Activated naive CD4-positive, alpha-beta T cell treated with anti-CD3 and anti-CD28 coated beads, Interleukin-2, amount 50 U/mL, for 16 hours (primary cell): ENCODE measurements around the gene ZFYVE28.
"Not testable (repeated sequence)": the region's sequence is repeated elsewhere in the genome, so short reads cannot be mapped to it uniquely, and the experiment has no call there.

Experiments
- DNase-seq: peaks from one replicate; pipeline ENCODE4 v3.0.0-alpha.2; 2020

Gene ZFYVE28

GRCh38 chr4:2389691-2390090 is 28.8 kb downstream of the ZFYVE28 start:
- no peak for DNase-seq

- DNase-seq: no peak
These were observed 29.8 kb downstream of the ZFYVE28 start for GRCh38 chr4:2388429-2389182.

GRCh38 chr4:2387829-2388228 is 30.6 kb downstream of the ZFYVE28 start:
- no peak for DNase-seq

GRCh38 chr4:2387218-2387617 is 31.2 kb downstream of the ZFYVE28 start:
- no peak for DNase-seq

- no peak for DNase-seq
These were observed 31.7 kb downstream of the ZFYVE28 start for GRCh38 chr4:2386717-2387116.

- DNase-seq: no peak
These were observed 32.9 kb downstream of the ZFYVE28 start for GRCh38 chr4:2385516-2385915.

- no peak for DNase-seq
These were observed 34.2 kb downstream of the ZFYVE28 start for GRCh38 chr4:2384245-2384644.

GRCh38 chr4:2383760-2384159 is 34.7 kb downstream of the ZFYVE28 start:
- no peak for DNase-seq

- not testable (repeated sequence) for DNase-seq
These were observed 35.2 kb downstream of the ZFYVE28 start for GRCh38 chr4:2383220-2383631.

- not testable (repeated sequence) for DNase-seq
These were observed 35.7 kb downstream of the ZFYVE28 start for GRCh38 chr4:2382769-2383202.

- not testable (repeated sequence) for DNase-seq
These were observed 37.9 kb downstream of the ZFYVE28 start for GRCh38 chr4:2380589-2380988.

- DNase-seq: no peak
These were observed 39.5 kb downstream of the ZFYVE28 start for GRCh38 chr4:2378898-2379297.

GRCh38 chr4:2378401-2378800 is 40.0 kb downstream of the ZFYVE28 start:
- DNase-seq: no peak

- DNase-seq: no peak
These were observed 41.2 kb downstream of the ZFYVE28 start for GRCh38 chr4:2377241-2377640.

- no peak for DNase-seq
These were observed 43.0 kb downstream of the ZFYVE28 start for GRCh38 chr4:2375427-2375826.

GRCh38 chr4:2373532-2373931 is 44.9 kb downstream of the ZFYVE28 start:
- no peak for DNase-seq

GRCh38 chr4:2372488-2373030 is 45.9 kb downstream of the ZFYVE28 start:
- no peak for DNase-seq

GRCh38 chr4:2371765-2372487 is 46.5 kb downstream of the ZFYVE28 start:
- DNase-seq: no peak

GRCh38 chr4:2370597-2371320 is 47.7 kb downstream of the ZFYVE28 start:
- no peak for DNase-seq

- no peak for DNase-seq
These were observed 49.6 kb downstream of the ZFYVE28 start for GRCh38 chr4:2368746-2369437.

GRCh38 chr4:2367626-2368025 is 50.8 kb downstream of the ZFYVE28 start:
- no peak for DNase-seq
